Measurements from ENCODE around the gene PTN. TPM values are rescaled to one million over a fixed set of nuclear protein-coding genes. Genes with fewer than 3 reads are reported as not detected.
"Not testable (repeated sequence)": the region's sequence is repeated elsewhere in the genome, so short reads cannot be mapped to it uniquely, and the experiment has no call there.

Gene PTN
- total and polyA plus RNA-seq, 10 of the 15 experiments (the other 5 are each of a cell fraction or from before 2014, with no cell fraction given): 0.09 to 1.2 (median 0.13) TPM; not detected in 7

DNA sequence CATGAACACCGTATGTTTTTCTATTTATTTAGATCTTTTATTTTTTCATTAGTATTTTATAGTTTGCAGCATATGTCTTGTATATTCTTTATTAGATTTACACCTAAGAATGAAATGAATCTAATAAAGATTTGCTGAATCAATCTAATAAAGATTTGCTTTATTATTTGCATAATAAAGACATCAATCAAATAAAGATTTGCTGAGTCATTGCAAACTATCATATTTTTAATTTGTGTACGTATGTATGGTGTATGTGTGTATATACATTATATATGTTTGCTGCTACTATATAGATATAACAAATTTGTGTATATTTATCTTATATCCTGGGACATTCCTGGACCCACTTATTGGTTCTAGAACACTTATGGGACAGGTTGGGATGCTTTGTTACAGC lies 147.5 kb downstream of the PTN start (continued):
- TF ChIP-seq, protein P1, sequence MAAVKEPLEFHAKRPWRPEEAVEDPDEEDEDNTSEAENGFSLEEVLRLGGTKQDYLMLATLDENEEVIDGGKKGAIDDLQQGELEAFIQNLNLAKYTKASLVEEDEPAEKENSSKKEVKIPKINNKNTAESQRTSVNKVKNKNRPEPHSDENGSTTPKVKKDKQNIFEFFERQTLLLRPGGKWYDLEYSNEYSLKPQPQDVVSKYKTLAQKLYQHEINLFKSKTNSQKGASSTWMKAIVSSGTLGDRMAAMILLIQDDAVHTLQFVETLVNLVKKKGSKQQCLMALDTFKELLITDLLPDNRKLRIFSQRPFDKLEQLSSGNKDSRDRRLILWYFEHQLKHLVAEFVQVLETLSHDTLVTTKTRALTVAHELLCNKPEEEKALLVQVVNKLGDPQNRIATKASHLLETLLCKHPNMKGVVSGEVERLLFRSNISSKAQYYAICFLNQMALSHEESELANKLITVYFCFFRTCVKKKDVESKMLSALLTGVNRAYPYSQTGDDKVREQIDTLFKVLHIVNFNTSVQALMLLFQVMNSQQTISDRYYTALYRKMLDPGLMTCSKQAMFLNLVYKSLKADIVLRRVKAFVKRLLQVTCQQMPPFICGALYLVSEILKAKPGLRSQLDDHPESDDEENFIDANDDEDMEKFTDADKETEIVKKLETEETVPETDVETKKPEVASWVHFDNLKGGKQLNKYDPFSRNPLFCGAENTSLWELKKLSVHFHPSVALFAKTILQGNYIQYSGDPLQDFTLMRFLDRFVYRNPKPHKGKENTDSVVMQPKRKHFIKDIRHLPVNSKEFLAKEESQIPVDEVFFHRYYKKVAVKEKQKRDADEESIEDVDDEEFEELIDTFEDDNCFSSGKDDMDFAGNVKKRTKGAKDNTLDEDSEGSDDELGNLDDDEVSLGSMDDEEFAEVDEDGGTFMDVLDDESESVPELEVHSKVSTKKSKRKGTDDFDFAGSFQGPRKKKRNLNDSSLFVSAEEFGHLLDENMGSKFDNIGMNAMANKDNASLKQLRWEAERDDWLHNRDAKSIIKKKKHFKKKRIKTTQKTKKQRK (IDR thresholded peaks at IDR 0.05; ENCODE audit: low read depth, low read length): no peak

DNA sequence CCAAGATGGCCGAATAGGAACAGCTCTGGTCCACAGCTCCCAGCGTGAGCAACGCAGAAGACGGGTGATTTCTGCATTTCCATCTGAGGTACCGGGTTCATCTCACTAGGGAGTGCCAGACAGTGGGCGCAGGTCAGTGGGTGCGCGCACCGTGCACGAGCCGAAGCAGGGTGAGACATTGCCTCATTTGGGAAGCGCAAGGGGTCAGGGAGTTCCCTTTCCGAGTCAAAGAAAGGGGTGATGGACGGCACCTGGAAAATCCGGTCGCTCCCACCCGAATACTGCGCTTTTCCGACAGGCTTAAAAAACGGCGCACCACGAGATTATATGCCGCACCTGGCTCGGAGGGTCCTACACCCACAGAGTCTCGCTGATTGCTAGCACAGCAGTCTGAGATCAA lies 161.9 kb downstream of the PTN start:
- FAIRE-seq; H3K4me1 ChIP-seq (ENCODE audit: control insufficient read depth, insufficient read depth, low read length); BruUV-seq (replicated peaks); H4K20me1 ChIP-seq (ENCODE audit: control insufficient read depth, insufficient read depth); SMC1A ChIA-PET (ENCODE audit: uncharacterized antibody, unreplicated experiment); H3K9me3 ChIP-seq (replicated peaks; ENCODE audit: control insufficient read depth, insufficient read depth, low read length); POLR2A ChIA-PET; H3K4me2 ChIP-seq (ENCODE audit: control insufficient read depth, insufficient read depth); H3K4me3 ChIP-seq; H3K79me2 ChIP-seq (ENCODE audit: control insufficient read depth, insufficient read depth, low read length); H3K27me3 ChIP-seq (replicated peaks in 1 of 2; ENCODE audit: control insufficient read depth in 2 of 2, insufficient read depth in 2 of 2, low read length in 1 of 2); H2AFZ ChIP-seq (ENCODE audit: control insufficient read depth, low read depth, low read length); in situ Hi-C loops (cut with MboI); H3K27ac ChIP-seq (ENCODE audit: control insufficient read depth, insufficient read depth); CTCF ChIA-PET; ATAC-seq; intact Hi-C loops (cut with micrococcal nuclease; ENCODE audit: unreplicated experiment); DNase-seq (ENCODE audit: low read depth, low spot score); H3K36me3 ChIP-seq (ENCODE audit: control insufficient read depth in 2 of 2, insufficient read depth in 2 of 2, low read length in 1 of 2); H3K9ac ChIP-seq (ENCODE audit: control insufficient read depth, insufficient read depth, low read length); RAD21 ChIA-PET (ENCODE audit: unreplicated experiment): not testable (repeated sequence)
- 64% methylated on average over 18 of the region's 25 CpGs for WGBS (ENCODE audit: insufficient coverage, insufficient replicate concordance, low lambda C conversion rate, missing lambda C conversion rate)

Small RNA genes lying within 50 kb of the gene (small RNA-seq; reads per million reads assigned to genes)
- 0.59 reads per million, percentile 14 among the genes with 10 or more reads in this experiment for gene RF00136
